ENCODE measurements around the gene LCN15. TPM values are rescaled to one million over a fixed set of nuclear protein-coding genes. Genes with fewer than 3 reads are reported as not detected.
"Not testable (repeated sequence)": the region's sequence is repeated elsewhere in the genome, so short reads cannot be mapped to it uniquely, and the experiment has no call there.

LCN15 gene
- total RNA-seq, 1 donor from 2014 or later: 1.9 TPM

DNA sequence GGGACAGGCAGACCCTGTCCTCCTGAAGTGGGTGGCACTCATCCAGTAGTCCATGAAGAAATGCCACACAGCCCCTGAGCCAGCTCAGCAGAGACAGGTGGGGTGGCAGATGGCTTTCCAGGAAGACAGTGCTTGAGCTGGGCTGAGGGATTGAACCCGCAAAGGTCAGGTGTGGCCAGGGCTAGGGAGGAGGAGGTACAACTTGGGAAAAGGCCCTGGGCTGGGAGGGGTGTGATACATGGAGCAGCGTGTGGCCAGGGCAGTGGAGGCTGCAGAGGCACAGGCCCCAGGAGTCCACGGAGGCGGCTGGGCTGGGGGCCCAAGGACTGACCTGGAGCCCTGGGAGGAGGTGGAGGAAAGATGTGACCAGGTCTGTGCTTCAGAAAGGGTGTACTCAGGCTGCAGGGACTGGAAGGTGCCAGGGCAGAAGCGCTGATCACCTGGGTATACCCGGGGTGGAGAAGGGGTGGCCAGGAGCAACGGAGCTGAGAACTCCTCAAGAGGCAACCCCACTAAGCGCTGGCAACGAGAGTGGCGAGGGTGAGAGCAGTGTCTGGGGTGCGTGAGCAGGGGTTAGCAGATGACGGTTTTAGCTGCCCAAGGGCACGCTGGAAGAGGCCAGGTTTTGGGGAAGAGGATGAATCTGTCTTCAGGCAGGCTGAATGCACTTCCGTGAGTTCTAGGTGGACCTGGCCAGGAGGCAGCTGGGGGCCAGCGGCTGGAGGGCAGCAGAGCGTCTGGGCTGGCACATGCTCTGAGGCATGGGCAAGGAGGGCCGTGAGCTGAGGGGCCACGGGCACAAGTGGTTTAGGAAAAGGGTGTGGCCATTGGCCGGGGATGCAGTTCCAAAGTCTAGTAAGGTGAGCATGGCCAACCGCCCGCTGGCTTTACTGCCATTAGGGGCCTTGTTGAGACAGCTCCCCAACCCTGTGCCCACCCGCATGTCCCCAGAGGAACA, 39.5 kb upstream of the LCN15 start:
- H3K9me3 Mint-ChIP-seq (ENCODE audit: unreplicated experiment): peaks cover 22% of the 10 kb centered on the region
- H3K27ac Mint-ChIP-seq (ENCODE audit: unreplicated experiment): no peak overlapping the region
- peaks cover 4% of the 10 kb centered on the region for H3K4me1 Mint-ChIP-seq (ENCODE audit: low read depth, unreplicated experiment)
- H3K36me3 Mint-ChIP-seq (ENCODE audit: unreplicated experiment): peaks cover 1% of the 10 kb centered on the region
- H3K4me3 Mint-ChIP-seq (ENCODE audit: unreplicated experiment): no peak overlapping the region
- TF ChIP-seq, protein P1, sequence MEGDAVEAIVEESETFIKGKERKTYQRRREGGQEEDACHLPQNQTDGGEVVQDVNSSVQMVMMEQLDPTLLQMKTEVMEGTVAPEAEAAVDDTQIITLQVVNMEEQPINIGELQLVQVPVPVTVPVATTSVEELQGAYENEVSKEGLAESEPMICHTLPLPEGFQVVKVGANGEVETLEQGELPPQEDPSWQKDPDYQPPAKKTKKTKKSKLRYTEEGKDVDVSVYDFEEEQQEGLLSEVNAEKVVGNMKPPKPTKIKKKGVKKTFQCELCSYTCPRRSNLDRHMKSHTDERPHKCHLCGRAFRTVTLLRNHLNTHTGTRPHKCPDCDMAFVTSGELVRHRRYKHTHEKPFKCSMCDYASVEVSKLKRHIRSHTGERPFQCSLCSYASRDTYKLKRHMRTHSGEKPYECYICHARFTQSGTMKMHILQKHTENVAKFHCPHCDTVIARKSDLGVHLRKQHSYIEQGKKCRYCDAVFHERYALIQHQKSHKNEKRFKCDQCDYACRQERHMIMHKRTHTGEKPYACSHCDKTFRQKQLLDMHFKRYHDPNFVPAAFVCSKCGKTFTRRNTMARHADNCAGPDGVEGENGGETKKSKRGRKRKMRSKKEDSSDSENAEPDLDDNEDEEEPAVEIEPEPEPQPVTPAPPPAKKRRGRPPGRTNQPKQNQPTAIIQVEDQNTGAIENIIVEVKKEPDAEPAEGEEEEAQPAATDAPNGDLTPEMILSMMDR (IDR thresholded peaks at IDR 0.05; ENCODE audit: partially characterized antibody, unreplicated experiment): no peak
- H3K27me3 Mint-ChIP-seq (ENCODE audit: unreplicated experiment): peaks cover 15% of the 10 kb centered on the region
- no peak for DNase-seq

DNA sequence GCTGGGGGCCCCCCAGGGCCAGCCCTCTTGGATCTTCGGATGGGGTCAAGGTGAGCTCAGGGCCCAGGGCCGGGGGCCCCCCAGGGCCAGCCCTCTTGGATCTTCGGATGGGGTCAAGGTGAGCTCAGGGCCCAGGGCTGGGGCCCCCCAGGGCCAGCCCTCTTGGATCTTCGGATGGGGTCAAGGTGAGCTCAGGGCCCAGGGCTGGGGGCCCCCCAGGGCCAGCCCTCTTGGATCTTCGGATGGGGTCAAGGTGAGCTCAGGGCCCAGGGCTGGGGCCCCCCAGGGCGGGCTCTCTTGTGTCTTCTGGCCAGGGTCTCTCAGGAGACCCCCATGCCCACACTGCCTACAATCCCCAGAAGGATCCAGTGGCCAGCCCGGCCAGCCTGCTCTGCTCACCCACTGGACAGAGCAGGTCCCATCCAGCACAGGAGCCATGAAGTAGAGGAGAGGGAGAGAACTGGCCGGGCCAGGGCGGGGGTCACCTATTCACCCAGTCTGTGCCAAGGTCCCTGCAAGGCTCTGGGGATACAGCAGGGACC, 38.8 kb upstream of the LCN15 start:
- H3K9me3 Mint-ChIP-seq (ENCODE audit: unreplicated experiment): peaks cover 21% of the 10 kb centered on the region
- H3K27ac Mint-ChIP-seq (ENCODE audit: unreplicated experiment); DNase-seq; H3K36me3 Mint-ChIP-seq (ENCODE audit: unreplicated experiment); H3K4me3 Mint-ChIP-seq (ENCODE audit: unreplicated experiment); H3K4me1 Mint-ChIP-seq (ENCODE audit: low read depth, unreplicated experiment): not testable (repeated sequence)
- H3K27me3 Mint-ChIP-seq (ENCODE audit: unreplicated experiment): peaks cover 13% of the 10 kb centered on the region

DNA sequence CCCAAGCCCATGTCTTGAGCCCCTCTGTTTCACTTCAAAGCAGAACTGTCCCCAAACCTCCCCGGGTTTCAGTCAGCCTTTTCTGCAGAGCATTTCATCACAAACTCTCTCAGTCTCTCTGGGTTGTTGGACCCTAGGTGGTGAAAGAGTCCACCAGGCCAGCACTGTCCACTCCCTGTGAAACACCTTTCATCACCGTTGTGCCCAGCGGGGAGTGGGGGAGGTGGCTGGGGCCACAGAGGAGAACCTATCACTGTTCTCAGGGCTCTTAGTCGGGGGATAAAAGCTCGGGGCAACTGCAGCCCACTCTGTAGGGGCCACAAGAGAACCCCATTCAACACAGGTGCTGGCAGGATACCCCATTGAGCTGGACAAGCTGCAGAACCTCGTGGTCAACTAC, 38.0 kb upstream of the LCN15 start:
- Mint-ChIP-seq H3K27me3 (ENCODE audit: unreplicated experiment) (peaks cover 13% of the 10 kb centered on the region), H3K36me3 (ENCODE audit: unreplicated experiment) (no peaks in the 10 kb centered on the region), H3K4me3 (ENCODE audit: unreplicated experiment) (no peak overlapping the region), H3K4me1 (ENCODE audit: low read depth, unreplicated experiment) (peaks cover 4% of the 10 kb centered on the region), H3K27ac (ENCODE audit: unreplicated experiment) (peak overlapping the region; percentile 17), H3K9me3 (ENCODE audit: unreplicated experiment) (peaks cover 21% of the 10 kb centered on the region)
- no peak for DNase-seq
- TF ChIP-seq, protein P1 (IDR thresholded peaks at IDR 0.05; ENCODE audit: partially characterized antibody, unreplicated experiment): no peak

DNA sequence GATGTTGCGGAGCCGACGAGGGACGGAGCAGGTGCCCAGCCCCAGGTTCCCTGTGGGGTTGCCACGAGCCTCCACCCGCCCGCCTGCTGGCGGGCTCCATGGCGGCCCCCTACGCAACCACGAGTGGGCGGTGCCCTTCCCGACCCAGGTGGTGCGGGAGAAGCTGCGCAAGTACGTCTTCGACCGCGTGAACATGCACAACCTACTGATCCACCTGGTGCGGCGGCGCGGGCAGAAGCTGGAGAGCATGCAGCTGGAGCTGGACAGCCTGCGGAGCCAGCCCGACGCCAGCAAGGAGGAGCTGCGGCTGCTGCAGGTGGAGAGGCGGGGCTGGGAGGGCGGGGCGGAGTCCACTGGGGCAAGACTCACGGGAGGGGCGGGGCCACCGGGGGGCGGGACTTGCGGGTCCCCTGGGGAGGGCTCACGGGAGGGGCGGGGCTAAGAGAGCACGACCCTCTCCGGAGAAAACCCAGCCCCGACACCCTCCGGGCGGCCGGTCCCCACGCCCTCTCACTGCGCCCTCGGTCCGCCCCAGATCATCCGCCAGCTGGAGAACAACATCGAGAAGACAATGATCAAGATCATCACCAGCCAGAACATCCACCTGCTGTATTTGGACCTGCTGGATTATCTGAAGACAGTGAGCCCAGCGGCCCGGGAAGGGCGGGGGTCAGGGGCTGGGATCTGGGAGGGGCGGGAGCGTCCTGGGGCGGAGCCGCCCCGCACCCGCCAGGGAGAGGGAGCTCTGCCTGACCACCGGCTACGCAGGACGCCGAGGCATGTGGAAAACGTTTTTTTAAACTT, 35.7 kb upstream of the LCN15 start:
- peak overlapping the region; percentile 94 for H3K4me3 Mint-ChIP-seq (ENCODE audit: unreplicated experiment)
- peaks cover 12% of the 10 kb centered on the region for H3K9me3 Mint-ChIP-seq (ENCODE audit: unreplicated experiment)
- peak overlapping the region; percentile 89 for H3K27ac Mint-ChIP-seq (ENCODE audit: unreplicated experiment)
- peaks cover 21% of the 10 kb centered on the region for H3K4me1 Mint-ChIP-seq (ENCODE audit: low read depth, unreplicated experiment)
- TF ChIP-seq, protein P1 (IDR thresholded peaks at IDR 0.05; ENCODE audit: partially characterized antibody, unreplicated experiment): no peak
- peaks cover 16% of the 10 kb centered on the region for H3K27me3 Mint-ChIP-seq (ENCODE audit: unreplicated experiment)
- peak; percentile 89 for DNase-seq
- no peaks in the 10 kb centered on the region for H3K36me3 Mint-ChIP-seq (ENCODE audit: unreplicated experiment)

DNA sequence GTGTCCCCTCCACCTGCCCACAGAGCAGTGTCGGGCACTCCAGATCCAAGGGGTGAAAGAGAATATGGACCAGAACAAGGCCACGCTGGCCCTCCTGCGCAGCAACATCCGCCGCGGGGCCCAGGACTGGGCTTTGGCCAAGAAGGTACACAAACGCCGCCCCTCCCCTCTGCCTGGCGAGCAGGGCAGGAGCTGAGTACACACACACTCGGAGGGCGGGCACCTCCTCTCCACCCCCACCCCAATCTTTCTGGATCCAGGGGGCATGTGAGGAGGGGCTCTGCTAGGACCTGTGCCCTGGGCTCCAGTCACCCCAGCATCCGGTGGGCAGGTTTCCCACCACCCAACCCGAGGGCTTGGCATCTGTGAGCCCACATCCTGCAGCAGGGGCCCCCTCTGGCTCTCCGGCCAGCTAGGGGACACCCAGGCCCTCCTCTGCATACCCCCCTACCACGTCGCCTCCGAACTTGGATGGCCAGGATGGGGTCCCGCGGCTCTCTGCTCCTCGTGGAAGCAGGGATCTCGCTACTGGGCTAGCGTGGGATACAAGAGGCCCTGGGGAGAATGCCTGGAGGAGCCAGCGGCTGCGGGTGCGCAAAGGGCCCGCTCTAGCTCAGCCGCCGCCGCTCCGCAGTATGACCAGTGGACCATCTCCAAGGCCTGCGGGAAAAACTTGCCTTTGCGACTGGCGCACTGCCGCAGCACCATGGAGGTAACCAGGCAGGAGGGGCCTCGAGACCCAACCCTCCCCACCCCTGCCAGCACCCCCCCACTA, 34.9 kb upstream of the LCN15 start:
- Mint-ChIP-seq H3K9me3 (ENCODE audit: unreplicated experiment) (peaks cover 12% of the 10 kb centered on the region), H3K4me3 (ENCODE audit: unreplicated experiment) (no peak overlapping the region), H3K27ac (ENCODE audit: unreplicated experiment) (no peak overlapping the region), H3K4me1 (ENCODE audit: low read depth, unreplicated experiment) (peaks cover 22% of the 10 kb centered on the region), H3K27me3 (ENCODE audit: unreplicated experiment) (peaks cover 16% of the 10 kb centered on the region), H3K36me3 (ENCODE audit: unreplicated experiment) (no peaks in the 10 kb centered on the region)
- DNase-seq: no peak
- TF ChIP-seq, protein P1 (IDR thresholded peaks at IDR 0.05; ENCODE audit: partially characterized antibody, unreplicated experiment): no peak

All from glutamatergic neuron (in vitro differentiated cells).